ACHN (cell line): ENCODE results near the gene AGR3.

Experiments used
- DNase-seq: peaks from one replicate; pipeline ENCODE4 v3.0.0-alpha.2; 2015
- in situ Hi-C: cut with HindIII; loops from 2 replicates; pipeline ENCODE4 v1.10.0; 2017; ENCODE audit warnings: low sequenced_read_pairs, low pct_ligation_motif_present, low pct_unique_long_range_greater_than_20kb

Gene AGR3

DNA sequence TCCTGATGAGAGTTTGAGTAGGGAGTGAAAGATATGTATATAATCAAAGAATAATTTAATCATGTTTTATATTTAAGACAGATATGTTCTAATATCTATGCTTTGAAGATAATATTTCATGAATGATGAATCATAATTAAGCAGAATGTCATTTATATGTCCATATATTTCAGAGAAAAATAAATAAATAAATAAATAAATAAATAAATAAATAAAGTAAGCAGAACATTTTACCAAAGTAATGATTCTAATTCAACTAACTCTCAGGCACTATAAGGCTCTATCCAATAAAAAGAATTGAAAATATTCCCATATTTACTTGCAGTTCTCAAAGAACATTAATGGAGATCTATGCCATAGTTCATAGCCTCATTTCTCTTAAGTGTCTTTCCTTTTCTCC is 36.0 kb downstream of the AGR3 start:
- DNase-seq, result no peak
- in situ Hi-C loops, result no loop called here

GRCh38 chr7:16841681-16842080 is 40.1 kb downstream of the AGR3 start:
- in situ Hi-C loops, result no loop called here
- no peak for DNase-seq

DNA sequence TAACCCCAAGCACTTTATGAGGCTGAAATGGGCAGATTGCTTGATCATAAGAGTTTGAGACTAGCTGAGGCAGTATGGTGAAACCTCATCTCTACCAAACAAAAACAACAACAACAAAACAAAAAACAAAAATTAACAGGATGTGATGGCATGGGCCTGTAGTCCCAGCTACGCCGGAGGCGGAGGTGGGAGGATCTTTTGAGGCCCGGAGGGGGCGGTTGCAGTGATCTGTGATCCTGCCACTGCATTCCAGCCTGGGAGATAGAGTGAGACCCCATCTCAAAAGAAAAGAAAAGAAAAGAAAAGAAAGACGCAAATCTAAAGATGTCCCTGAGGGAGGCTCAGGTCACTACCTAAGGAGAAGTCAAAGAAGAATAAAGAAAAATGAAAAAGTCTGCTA is 41.7 kb downstream of the AGR3 start:
- in situ Hi-C loops, result no loop called here
- DNase-seq, result no peak

DNA sequence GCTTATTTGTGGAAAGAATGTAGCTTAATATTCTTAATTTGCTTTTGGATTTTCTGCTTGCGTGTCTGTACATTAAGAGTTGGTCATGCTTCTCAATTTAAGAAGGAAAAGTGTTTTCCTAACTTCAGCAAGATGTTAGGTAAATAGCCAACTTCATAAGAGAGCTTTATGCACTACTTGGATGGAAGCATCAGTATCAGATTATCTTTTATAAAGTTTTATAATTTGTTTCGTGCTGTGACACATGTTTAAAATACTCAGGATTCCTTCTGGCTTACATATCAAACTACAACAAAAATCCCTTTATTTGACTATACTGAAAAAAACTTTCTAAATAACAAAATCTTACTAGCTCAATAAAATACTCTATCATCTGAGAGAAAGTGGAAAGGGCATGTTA is 42.1 kb downstream of the AGR3 start:
- in situ Hi-C loops, result no loop called here
- DNase-seq, result no peak

DNA sequence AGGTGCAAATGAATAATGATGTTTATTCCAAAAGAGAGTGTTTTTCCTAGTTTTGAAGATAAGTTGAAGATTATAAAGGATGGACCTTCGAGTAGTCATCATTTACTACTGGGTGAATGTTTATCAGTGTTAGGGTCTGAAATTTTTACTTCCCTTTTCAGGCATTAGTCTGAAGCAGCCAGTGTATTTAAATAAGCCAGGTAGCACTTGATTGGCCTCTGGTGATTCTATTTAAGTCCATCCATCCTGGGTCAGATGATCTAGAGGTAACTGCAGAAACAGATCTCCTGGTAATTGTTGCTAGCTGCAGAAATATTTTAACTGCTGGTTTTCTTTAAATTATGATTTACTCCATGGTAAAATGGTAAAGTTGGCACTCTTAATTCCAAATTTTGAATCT is 42.9 kb downstream of the AGR3 start:
- in situ Hi-C loops, result no loop called here
- no peak for DNase-seq

DNA sequence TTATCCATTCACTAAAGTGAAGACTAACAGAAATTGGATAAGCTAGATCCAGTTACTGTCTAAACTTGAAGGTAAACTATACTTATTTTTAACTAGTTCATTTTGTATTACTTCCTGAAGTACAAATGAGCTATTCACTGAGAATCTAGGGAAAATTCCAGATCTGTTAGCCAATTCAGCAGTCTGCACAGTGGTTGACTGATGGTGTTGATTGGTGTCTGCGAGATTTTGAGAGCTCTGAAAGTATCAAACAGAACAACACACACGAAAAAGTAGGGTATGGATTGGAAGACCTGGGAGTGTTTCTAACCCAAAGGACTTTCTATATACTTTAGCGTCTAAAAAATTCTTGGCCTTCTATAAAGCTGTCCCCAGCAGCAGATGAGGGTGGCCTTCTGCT is 43.4 kb downstream of the AGR3 start:
- in situ Hi-C loops, result no loop called here
- no peak for DNase-seq

DNA sequence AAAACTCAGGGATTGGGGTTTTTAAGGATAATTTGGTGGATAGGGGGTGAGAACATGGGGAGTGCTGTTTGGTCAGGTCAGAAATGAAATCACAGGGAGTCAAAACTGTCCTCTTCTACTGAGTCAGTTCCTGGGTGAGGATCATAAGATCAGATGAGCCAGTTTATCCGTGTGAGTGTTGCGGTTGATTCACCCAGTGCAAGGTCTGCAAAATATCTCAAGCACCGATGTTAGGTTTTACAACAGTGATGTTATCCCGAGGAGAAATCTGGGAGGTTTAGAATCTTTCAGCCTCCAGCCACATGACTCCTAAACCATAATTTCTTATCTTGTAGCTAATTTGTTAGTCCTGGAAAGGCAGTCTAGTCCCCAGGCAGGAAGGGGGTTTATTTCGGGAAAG is 45.3 kb downstream of the AGR3 start:
- DNase-seq, result no peak

GRCh38 chr7:16833373-16833772 is 48.4 kb downstream of the AGR3 start:
- in situ Hi-C loops, result no loop called here
- no peak for DNase-seq

More for the DNA sequence above, 45.3 kb downstream of the AGR3 start:
- in situ Hi-C loops, result no loop called here

DNA sequence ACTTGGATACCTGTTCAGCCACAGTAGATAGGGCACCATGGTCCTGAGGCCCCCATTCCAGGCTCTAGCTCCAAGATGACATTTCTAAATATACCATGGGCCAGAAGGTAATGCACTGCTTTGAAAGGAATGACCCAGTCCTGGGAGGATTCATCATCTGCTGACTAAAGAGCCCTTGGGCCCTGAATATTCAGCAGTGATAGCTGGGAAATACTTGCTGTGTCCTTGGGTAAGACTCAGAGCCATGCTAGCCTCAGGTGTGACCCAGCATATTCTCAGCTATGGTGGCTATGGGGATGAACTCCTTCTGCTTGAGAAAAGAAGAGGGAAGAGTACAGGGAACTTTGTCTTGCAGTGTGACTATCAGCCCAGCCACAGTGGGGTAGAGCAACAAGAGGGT is 55.7 kb downstream of the AGR3 start:
- in situ Hi-C loops, result no loop called here
- no peak for DNase-seq

- in situ Hi-C loops, result no loop called here
- DNase-seq, result no peak
Measured at GRCh38 chr7:16822029-16822428, 59.8 kb downstream of the AGR3 start.

- in situ Hi-C loops, result no loop called here
- no peak for DNase-seq
Measured at GRCh38 chr7:16818732-16819131, 63.1 kb downstream of the AGR3 start.

DNA sequence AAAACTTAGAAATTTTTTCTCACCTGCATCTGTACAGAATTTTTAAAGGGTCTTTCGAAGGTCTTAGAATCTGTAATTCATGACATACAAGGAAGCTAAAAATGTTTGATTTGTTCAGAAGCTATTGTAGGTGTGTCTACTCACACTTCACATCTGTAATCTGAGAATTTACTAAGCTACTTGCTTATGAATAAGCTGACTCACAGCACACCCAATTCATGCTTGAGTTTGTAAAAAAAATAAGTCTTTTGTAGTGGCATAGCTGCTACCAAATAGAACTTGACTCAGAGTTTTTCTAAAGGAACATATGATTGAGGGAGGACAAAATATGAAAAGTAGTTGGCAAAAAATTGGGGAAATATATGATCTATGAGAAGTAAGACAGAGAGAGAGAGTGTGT is 64.2 kb downstream of the AGR3 start:
- in situ Hi-C loops, result no loop called here
- DNase-seq, result no peak

DNA sequence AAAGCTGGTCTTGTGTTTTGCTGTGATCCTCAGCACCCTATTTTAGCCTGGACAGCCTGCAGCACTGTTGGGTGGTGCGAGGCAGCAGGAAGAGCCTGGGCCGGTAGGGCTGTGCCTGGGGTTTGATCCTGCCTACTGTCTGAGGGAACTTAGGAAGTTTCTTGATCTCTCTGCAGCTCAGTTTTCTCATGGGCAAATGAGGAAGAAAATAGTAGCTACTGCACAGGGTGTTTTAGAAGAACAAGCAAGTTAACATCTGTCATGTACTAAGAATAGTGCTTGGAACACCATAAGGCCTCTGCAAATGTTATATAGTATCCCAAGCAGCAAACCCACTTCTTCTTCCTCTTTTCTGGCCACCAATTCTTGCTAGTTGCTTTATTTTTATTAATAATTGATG is 65.0 kb downstream of the AGR3 start:
- in situ Hi-C loops, result no loop called here

DNA sequence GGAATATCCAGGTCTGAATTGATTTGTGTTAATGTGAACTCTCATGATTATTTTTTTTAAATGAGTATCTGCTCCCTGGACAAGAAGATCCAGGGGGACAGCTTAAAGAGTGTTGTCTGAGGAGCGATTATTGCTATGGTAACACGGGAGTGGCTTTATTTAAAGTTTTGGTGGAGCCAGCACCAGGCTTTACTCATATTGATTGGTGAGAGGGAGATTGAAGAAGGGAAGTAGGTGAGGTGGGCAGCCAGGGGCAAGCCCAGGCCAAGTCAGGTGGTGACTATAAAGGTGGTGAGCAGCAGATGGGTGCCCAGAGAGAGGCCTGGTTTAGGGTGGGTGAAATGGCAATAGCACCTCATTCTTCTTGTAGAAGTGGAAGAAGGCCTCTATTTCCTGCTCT is 66.8 kb downstream of the AGR3 start:
- DNase-seq, result no peak
- in situ Hi-C loops, result no loop called here

More for the DNA sequence above, 65.0 kb downstream of the AGR3 start:
- no peak for DNase-seq

DNA sequence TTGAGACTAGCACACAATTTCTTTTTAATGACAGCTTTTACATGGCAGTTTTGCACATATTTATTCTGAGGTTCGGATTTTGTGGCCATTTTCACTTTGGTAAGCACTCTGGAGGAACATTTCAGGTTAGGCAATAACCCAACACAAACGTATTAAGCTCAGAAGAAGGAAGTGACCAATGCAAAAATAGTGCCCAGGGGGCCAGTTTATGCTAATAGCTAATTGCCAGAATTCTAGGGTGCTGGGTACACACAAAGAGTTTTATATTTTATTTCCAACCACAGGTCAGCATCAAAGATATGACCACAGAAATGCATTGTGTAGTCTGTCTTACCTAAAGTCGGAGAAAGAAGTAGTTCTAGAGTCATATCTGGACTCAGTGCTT is 68.6 kb downstream of the AGR3 start:
- DNase-seq, result no peak
- in situ Hi-C loops, result no loop called here

DNA sequence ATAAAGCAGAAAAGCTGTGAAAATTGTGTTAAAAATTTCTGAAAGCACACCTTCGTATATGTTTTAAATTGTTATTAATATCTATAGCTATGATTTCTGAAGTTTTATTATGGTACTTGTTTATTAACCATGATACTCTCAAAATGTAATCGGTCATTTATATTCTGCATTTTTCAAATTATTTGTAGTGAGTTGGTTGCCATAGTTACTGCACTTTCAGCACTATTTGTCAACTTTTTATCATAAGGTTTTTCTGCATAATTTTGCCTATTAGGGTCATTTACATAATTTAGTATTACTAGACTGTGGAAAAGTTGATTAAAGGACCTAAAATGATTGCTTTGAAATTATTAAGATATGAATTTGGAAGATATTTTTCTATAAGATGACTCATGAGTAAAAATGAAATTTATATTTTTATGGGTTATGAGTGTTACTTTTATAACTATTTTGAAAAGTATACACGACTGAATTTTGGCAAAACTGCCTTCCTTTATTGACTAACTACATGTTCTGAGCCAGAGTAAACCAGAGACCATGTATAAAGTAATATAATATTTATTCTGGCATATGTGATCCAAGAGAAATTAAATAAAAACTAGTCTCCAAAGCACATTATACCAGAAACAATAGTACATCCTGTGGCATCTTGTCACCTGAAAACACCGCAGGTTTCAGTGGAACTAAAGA is 69.1 kb downstream of the AGR3 start:
- in situ Hi-C loops, result no loop called here
- DNase-seq, result no peak

DNA sequence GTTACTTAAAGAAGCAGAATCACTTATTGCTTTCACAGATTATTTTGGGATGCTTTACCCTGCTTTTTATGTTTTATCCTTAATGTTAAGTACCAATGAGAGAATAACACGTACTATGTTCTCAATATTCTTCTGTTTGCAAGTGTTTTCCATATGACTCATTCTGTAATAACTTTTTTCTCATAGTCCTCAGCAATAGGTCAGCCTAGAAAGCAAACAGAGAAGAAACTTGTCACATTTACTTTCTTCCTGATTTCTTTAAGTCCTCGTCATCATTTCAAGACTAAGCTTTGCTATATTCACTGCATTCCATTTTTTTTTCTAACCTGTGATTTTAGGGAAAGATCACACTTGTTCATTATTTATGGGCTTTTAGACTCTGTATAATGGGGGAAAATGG is 70.2 kb downstream of the AGR3 start:
- no peak for DNase-seq
- in situ Hi-C loops, result no loop called here

GRCh38 chr7:16810573-16810972 is 71.2 kb downstream of the AGR3 start:
- no peak for DNase-seq
- in situ Hi-C loops, result no loop called here

DNA sequence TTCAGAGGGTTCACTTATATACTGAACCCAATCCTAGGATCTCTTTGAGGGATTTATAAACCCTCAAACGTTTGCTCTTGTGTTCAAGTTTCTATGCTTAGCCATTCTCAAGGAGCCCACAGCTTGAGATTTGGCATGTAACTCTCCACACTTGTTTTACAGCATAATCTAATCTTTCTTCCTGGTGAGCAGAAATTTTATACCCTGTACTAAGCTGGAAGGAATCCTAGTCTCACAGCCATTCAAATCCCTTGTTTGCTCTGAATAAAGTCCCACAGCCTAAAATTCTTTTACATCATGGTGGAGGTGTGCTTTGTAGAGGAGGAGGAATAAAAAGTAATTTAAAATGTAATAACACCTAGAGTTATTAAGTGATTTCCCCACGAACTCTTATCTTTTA is 71.7 kb downstream of the AGR3 start:
- in situ Hi-C loops, result no loop called here
- no peak for DNase-seq
